Measurements from ENCODE around the gene YTHDF1.

YTHDF1 gene

DNA sequence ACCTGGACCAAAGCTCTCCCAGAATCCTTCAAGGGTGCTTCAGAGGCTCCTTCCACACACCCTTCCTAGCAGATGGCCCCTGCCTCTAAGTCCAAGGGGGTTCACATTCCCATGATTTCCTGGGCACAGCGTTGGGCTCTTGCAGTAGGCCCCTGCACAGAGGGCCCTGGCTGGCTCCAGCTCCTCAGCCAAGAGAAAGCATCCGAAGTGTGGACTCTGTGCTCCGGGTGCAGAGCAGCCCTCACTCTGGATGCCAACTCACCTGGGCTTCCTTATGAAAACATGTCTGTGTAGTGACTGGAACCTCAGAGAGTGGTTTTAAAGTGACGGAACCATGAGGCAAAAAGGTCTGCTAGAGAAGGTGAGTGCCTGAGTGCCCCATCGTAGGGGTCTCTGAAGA, 11.6 kb downstream of the YTHDF1 start:
- DNase-seq = no peak

- no peak for DNase-seq
These were observed 13.0 kb downstream of the YTHDF1 start for GRCh38 chr20:63202811-63203526.

- DNase-seq = no peak
These were observed 13.9 kb downstream of the YTHDF1 start for GRCh38 chr20:63202021-63202420.

- no peak for DNase-seq
These were observed 17.3 kb downstream of the YTHDF1 start for GRCh38 chr20:63198606-63199005.

DNA sequence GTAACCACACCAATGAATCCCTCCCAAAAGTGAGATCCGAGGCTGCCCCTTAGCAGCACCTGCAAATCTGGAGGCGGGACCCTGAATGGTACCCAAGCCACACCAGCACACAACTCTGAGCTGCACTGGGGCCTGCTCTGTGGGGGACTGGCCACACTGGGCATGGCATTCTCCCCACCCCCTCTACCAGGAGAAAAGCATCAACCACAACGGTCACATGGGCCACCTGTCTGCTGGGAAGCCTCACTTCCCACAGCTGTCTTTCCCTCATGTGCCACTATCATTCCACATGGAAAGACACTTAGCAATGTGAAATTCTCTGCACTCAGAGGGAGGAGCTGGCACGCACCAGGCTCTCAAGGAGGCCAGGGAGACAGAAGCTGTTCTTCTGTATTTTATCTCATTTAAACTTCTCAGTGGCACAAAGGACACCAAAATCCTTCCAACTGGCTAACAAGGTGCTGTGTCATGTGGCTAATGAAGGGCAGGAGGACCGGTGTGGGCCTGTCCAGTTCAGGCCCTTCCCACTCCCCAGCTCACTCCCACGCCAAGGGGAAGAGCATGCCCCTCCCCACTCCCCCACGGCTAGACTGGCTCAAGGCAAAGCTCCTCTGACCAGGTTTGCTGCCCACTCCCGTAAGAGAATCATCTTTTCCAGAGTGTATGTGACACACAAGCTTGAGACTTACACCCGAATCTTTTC, 19.0 kb downstream of the YTHDF1 start:
- no peak for DNase-seq

GRCh38 chr20:63194797-63195173, 21.1 kb downstream of the YTHDF1 start:
- no peak for DNase-seq

- no peak for DNase-seq
These were observed 21.7 kb downstream of the YTHDF1 start for GRCh38 chr20:63194007-63194796.

- no peak for DNase-seq
These were observed 23.2 kb downstream of the YTHDF1 start for GRCh38 chr20:63192721-63193120.

GRCh38 chr20:63191400-63191799, 24.5 kb downstream of the YTHDF1 start:
- no peak for DNase-seq

- DNase-seq = no peak
These were observed 25.1 kb downstream of the YTHDF1 start for GRCh38 chr20:63190828-63191227.

- no peak for DNase-seq
These were observed 25.9 kb downstream of the YTHDF1 start for GRCh38 chr20:63189846-63190559.

DNA sequence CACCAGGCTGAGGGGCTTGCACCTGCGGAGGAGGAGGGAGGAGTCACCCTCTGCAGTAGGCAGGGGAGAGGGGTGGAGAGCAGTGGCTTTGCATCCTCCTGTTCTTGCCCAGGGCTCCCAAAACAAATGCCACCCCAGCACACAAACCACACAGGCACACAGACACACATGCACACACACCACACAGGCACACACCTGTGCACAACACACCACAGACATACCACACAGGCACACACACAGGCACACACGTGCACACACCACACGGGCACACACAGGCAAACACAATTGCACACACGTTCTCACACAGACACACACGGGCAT, 26.6 kb downstream of the YTHDF1 start:
- DNase-seq = no peak

DNA sequence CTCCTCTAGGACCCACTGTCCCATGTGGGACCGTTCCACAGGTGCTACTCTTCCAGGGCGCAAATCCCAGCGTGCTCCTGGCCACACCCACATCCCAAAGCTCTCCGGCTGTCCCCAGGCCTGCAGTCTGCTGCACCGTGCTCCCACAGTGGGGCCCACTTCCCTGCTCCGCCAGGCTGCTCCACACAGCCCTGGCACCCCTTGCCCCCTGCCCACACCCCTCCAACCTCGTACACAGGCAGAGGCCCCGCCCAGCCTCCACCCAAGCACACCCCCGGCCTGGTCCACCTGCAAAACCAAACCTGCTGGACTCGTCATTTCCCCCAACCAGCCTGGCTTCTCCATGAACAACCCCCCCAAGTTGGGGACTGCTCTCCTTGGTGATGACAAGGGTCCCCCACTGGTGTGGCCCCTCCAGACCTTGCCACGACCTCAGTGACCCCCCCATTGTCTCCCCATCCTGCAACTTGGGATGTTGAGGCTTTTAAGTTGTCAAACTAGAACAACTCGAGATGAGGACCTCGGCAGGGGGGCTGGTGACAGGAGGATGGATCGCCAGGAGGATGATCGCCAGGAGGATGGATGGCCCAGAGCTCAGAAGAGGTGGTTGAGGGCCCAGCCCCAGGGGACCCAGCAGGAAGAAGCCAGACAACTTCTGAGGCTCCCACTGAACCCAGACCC, 27.1 kb downstream of the YTHDF1 start:
- no peak for DNase-seq

GRCh38 chr20:63188159-63188442, 27.8 kb downstream of the YTHDF1 start:
- DNase-seq = no peak

- no peak for DNase-seq
These were observed 28.4 kb downstream of the YTHDF1 start for GRCh38 chr20:63187338-63188158.

DNA sequence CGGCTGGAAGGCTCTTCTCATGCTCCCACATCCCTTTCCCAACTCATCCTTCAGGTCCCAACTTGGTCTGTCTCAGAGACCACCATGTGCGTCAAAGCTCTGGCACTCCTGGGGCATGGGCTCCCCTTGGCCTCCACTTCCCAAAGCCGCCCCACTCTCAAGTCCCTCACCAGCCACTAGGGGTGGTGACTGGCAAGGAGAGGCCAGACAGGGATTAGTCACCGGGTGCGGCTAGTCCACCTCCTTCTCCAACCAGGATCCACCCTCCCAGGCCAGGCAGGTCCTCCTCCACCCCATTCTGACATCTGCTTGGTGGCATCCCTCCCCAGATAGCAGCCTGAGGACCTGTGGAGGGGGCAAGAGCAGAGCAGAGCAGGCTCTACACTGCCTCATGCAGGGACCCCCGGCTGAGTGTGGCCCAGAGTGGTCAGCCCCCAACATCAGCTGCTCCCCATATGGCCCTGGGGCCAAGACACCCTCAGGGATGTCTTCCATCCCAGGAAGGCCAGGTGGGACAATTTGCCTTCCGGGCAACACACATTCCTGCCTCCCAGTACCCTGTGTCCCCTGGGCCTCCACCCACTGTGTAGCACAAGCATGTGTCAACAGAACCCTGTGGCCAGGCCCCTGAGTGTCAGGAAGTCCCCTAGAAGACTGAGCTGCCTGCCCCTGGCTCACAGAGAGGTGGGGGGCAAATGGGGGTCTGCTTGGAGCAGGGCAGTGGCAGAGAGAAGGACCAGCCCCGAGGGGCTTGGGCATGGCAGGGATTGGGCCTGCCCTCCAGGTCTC, 29.2 kb downstream of the YTHDF1 start:
- no peak for DNase-seq

- DNase-seq = no peak
These were observed 29.8 kb downstream of the YTHDF1 start for GRCh38 chr20:63186084-63186483.

- DNase-seq = no peak
These were observed 30.6 kb downstream of the YTHDF1 start for GRCh38 chr20:63185215-63185796.

DNA sequence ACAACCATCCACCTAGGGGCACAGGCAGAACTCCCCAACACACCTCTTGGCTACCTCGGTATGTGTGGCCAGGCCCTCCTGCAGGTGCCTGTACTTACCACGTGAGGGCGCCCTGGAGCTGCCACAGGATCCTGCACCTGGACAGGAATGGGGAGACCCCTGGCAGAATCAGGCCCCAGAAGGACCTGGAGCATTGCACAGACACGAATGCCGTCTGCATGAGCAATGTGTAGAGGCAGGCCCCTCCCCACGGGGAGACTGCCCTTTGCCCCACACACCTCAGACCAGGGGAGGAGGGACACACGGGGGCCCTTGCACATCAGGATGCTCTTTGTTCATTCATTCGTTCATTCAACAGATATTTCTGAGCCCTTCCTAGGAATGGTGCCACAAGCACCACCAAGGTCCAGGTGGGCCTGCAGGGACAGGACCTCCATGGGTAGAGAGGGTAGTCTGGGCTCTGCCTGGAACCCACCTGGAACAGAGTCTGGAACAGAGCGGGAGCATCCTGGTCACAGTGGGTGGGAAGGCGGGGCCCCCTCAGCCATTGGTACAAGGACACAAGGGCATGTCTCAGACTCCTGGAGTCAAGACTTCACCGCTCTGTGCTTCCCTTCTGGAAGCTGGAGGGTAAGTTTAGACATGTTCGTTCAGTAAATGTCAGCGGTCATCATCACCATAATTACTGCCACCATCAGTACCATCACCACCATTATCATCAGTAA, 32.3 kb downstream of the YTHDF1 start:
- DNase-seq = no peak

DNA sequence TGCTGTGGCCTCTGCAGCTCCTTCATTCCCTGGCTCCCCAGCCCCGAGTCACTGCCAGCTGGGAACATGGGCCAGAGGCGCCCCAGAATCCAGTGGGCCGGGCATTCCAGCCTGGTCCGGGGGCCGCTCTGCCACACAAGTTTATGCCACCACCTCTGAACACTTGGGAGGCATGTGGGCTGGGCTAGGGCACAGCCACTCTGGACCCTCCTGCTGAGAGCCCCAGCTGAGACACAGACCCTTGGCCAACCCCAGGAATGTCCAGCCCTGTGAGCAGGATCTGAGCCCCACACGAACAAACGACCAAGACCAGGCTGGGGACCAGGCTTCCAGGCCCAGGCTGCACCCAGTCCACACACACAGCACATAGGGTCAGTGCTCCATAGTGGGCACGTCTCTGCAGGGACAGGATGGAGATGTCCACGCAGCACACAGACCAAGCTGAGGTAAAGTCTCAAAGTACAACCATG, 33.0 kb downstream of the YTHDF1 start:
- no peak for DNase-seq
